Measurements from ENCODE around the gene TRPM1. TPM values are rescaled to one million over a fixed set of nuclear protein-coding genes. Genes with fewer than 3 reads are reported as not detected.

Gene TRPM1
- total RNA-seq, 2 donors from 2014 or later = 5.5 TPM; not detected in 1

DNA sequence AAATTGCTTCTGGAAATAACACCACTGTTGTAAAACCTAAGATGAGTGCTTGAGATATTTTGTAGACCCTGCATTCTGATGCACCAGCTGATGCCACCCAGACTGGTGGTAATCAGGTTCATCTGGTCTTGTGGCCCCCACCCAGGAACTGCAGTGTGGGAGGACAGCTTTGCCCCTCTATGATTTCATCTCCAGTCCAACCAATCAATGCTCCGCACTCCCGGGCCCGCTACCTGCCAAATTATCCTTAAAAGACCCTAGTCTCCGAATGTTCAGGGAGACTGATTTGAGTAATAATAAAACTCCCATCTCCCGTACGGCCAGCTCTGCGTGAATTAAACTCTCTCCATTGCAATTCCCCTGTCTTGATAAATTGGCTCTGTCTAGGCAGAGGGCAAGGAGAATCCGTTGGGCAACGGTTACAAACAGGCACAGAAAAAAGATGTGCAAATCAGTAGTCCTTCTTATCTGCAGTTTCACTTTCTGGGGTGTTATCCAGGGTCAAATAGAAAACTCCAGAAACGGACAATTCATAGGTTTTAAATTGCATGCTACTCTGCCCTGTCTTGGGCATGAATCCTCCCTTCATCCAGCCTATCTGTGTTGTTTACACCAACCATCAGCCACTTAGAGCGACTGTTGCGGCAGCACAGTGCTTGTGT is 29.2 kb upstream of the TRPM1 start:
- H3K4me1 ChIP-seq (replicated peaks) = peaks cover 9% of the 10 kb centered on the region
- H3K36me3 ChIP-seq = no peaks in the 10 kb centered on the region
- H3K9me3 ChIP-seq = no peaks in the 10 kb centered on the region
- H3K4me3 ChIP-seq = no peak overlapping the region
- TF ChIP-seq, protein P1, sequence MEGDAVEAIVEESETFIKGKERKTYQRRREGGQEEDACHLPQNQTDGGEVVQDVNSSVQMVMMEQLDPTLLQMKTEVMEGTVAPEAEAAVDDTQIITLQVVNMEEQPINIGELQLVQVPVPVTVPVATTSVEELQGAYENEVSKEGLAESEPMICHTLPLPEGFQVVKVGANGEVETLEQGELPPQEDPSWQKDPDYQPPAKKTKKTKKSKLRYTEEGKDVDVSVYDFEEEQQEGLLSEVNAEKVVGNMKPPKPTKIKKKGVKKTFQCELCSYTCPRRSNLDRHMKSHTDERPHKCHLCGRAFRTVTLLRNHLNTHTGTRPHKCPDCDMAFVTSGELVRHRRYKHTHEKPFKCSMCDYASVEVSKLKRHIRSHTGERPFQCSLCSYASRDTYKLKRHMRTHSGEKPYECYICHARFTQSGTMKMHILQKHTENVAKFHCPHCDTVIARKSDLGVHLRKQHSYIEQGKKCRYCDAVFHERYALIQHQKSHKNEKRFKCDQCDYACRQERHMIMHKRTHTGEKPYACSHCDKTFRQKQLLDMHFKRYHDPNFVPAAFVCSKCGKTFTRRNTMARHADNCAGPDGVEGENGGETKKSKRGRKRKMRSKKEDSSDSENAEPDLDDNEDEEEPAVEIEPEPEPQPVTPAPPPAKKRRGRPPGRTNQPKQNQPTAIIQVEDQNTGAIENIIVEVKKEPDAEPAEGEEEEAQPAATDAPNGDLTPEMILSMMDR (IDR thresholded peaks at IDR 0.05) = no peak
- no peak for TF ChIP-seq POLR2A (IDR thresholded peaks at IDR 0.05)
- no peak for TF ChIP-seq POLR2AphosphoS5 (IDR thresholded peaks at IDR 0.05)
- DNase-seq (ENCODE audit: low spot score) = no peak
- H3K27me3 ChIP-seq (replicated peaks; ENCODE audit: insufficient read depth) = no peaks in the 10 kb centered on the region
- intact Hi-C loops (cut with DNase I) = no loop called here
- 56% methylated on average over 12 of the region's 12 CpGs for WGBS
- no peak overlapping the region for H3K27ac ChIP-seq

DNA sequence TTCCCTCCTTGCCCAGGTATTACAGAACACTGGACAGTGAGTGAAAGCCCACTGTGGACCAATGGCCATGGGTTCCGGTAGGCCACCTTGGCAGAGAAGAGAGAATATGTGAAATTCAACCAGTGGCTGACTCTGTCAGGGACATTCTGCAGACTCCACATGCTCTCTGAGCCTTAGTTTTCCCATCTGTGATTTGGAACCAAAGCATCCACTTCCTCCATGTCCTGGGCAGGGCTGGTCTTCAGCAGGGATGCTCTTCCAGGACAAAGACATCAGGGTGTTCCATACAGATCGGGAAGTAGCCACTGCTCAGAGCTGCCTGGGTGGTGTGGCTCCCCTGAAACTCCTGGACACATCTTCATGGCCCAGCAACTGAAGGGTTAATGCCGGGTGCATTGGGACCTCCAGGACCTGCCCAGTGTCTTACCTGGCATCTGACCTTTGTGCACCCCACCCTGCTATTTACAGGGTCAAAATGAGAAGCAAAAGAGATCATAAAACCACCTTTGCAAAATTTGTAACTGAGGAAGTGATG is 28.3 kb upstream of the TRPM1 start:
- Histone ChIP-seq H3K27ac (no peak overlapping the region), H3K4me1 (replicated peaks) (peaks cover 9% of the 10 kb centered on the region), H3K9me3 (no peaks in the 10 kb centered on the region), H3K4me3 (no peak overlapping the region), H3K27me3 (replicated peaks; ENCODE audit: insufficient read depth) (no peaks in the 10 kb centered on the region), H3K36me3 (no peaks in the 10 kb centered on the region)
- TF ChIP-seq POLR2AphosphoS5 (IDR thresholded peaks at IDR 0.05) = no peak
- TF ChIP-seq, protein P1 (IDR thresholded peaks at IDR 0.05) = no peak
- 82% methylated on average over 3 of the region's 3 CpGs for WGBS
- intact Hi-C loops (cut with DNase I) = loop anchor here (10.0 kb wide), 2 partner anchors 145 to 225 kb away; partner anchors contain the start of gene FAN1
- no peak for DNase-seq (ENCODE audit: low spot score)

DNA sequence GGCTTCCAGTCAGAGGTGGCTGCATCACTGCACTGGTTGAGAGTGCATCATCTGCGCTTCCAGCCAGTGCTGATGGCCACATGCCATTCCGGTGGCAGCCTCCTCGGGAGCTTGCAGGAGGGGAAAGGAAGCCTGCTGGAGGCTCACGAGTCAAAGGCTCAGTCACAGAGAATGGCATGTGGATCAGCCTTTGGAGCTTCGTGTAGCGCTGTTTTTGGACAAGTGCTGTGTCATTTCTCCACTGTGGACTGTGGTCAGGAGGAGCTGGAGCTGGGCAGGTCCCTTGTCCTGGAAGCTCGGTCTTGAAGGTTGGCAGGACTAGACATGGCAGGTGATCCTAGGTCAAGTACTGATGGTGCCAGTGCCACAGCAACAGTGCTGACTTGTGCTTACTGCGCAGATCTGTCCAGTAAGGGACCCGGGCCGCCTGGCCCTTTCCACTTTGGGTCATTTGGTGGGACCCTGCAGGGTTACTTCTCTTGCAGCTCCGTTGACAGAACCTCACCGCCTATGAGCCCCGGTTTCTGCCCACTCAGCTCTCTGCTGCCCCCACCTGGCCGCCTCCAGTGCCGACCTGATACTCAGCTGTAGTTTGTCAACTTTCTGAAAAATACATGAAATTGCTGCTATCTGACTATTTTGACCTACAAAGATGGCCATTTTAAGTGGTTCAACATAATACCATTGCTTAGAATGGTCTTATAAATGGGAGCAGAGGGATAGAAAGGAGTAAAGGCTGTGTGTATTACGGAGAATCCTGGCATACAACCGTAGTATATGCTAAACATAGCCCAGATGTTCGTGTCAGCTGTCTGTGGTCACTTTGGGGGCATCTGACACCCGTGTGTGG is 27.6 kb upstream of the TRPM1 start:
- no peak overlapping the region for H3K4me3 ChIP-seq
- peaks cover 9% of the 10 kb centered on the region for H3K4me1 ChIP-seq (replicated peaks)
- no peaks in the 10 kb centered on the region for H3K9me3 ChIP-seq
- 40% methylated on average over 19 of the region's 19 CpGs for WGBS
- no peaks in the 10 kb centered on the region for H3K27me3 ChIP-seq (replicated peaks; ENCODE audit: insufficient read depth)
- no peaks in the 10 kb centered on the region for H3K36me3 ChIP-seq
- TF ChIP-seq POLR2A (IDR thresholded peaks at IDR 0.05) (no peak), POLR2AphosphoS5 (IDR thresholded peaks at IDR 0.05) (peak; percentile 25)
- TF ChIP-seq, protein P1 (IDR thresholded peaks at IDR 0.05) = peak; percentile 84 to 94 (median 91)
- DNase-seq (ENCODE audit: low spot score) = peak; percentile 75
- no peak overlapping the region for H3K27ac ChIP-seq
- intact Hi-C loops (cut with DNase I) = loop anchor here (10.0 kb wide), 2 partner anchors 144 to 224 kb away; partner anchors contain the start of gene FAN1

DNA sequence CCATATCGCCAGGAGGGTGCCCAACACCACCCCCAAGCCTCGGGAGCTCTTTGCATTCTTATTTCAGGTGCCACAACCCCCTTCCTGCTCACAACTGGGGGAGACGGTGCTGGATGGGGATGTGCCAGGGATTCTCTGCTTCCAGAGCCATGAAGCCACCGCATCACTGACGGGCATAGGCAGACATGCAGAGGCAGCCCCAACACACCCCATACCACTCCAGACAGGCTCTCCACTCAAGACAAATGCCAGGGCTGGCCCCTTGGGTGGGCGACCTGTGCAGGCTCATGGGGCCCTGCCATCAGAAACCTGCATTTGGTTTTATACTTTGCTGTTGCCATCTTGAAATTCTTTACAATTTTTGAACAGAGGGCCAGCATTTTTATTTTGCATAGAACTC is 27.0 kb upstream of the TRPM1 start:
- Histone ChIP-seq H3K9me3 (no peaks in the 10 kb centered on the region), H3K36me3 (no peaks in the 10 kb centered on the region), H3K4me1 (replicated peaks) (peaks cover 9% of the 10 kb centered on the region), H3K27ac (no peak overlapping the region), H3K4me3 (no peak overlapping the region), H3K27me3 (replicated peaks; ENCODE audit: insufficient read depth) (no peaks in the 10 kb centered on the region)
- no peak for DNase-seq (ENCODE audit: low spot score)
- intact Hi-C loops (cut with DNase I) = loop anchor here (10.0 kb wide), 2 partner anchors 144 to 224 kb away; partner anchors contain the start of gene FAN1
- WGBS = 85% methylated on average over 6 of the region's 6 CpGs
- TF ChIP-seq POLR2A (IDR thresholded peaks at IDR 0.05) = no peak
- no peak for TF ChIP-seq POLR2AphosphoS5 (IDR thresholded peaks at IDR 0.05)
- TF ChIP-seq, protein P1 (IDR thresholded peaks at IDR 0.05) = no peak
